ENCODE measurements around the gene OTOP2.

OTOP2 gene

DNA sequence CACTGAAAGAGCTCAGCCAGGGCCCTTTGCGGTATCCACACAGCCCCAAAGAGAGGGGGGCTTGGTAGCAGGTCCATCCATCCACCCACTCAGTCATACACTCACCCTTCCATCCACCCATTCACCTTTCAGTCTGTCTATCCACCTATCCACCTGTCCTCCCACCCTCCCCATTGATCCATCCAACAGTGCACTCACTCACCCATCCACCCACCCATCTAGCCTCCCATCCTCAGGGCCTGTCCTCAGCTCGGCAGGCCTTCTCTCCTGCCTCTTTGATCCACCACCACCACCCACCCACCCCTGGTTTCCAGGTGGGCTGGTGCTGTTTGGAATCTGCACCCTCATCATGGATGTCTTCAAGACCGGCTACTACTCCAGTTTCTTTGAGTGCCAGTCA is 1.2 kb downstream of the OTOP2 start:
- DNase-seq = no peak
- Histone ChIP-seq H3K36me3 (replicated peaks) (no peaks in the 10 kb centered on the region), H3K4me3 (ENCODE audit: low read depth, low read length) (no peak overlapping the region), H3K27ac (no peak overlapping the region), H3K27me3 (replicated peaks) (peaks cover 56% of the 10 kb centered on the region)
- in situ Hi-C loops (cut with HindIII; ENCODE audit: low pct_ligation_motif_present, low sequenced_read_pairs) = no loop called here
- TF ChIP-seq, protein P1, sequence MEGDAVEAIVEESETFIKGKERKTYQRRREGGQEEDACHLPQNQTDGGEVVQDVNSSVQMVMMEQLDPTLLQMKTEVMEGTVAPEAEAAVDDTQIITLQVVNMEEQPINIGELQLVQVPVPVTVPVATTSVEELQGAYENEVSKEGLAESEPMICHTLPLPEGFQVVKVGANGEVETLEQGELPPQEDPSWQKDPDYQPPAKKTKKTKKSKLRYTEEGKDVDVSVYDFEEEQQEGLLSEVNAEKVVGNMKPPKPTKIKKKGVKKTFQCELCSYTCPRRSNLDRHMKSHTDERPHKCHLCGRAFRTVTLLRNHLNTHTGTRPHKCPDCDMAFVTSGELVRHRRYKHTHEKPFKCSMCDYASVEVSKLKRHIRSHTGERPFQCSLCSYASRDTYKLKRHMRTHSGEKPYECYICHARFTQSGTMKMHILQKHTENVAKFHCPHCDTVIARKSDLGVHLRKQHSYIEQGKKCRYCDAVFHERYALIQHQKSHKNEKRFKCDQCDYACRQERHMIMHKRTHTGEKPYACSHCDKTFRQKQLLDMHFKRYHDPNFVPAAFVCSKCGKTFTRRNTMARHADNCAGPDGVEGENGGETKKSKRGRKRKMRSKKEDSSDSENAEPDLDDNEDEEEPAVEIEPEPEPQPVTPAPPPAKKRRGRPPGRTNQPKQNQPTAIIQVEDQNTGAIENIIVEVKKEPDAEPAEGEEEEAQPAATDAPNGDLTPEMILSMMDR (IDR thresholded peaks at IDR 0.05; ENCODE audit: low read depth, low read length, missing control alignments) = no peak

DNA sequence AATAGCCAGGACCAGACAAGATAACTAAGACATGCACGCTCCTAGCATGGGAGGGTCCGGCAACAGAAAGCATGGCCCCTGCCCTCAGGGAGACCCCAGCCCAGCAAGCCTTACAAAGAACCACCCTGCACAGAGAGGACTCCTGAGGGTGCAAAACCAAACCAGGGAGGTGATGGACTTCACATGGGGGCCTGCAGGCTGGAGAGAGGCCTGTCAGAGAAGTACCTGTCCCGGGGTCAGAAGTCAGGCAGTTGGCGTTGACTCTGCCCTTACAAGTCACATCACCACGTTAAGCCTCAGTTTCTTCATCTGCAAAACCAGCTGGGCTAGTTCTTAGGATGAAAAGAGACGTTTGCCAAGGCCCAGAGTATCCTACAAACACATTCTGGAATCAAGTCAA is 4.7 kb downstream of the OTOP2 start:
- Histone ChIP-seq H3K36me3 (replicated peaks) (no peaks in the 10 kb centered on the region), H3K27ac (no peak overlapping the region), H3K4me3 (ENCODE audit: low read depth, low read length) (no peak overlapping the region), H3K27me3 (replicated peaks) (peaks cover 41% of the 10 kb centered on the region)
- in situ Hi-C loops (cut with HindIII; ENCODE audit: low pct_ligation_motif_present, low sequenced_read_pairs) = no loop called here
- TF ChIP-seq, protein P1 (IDR thresholded peaks at IDR 0.05; ENCODE audit: low read depth, low read length, missing control alignments) = no peak
- no peak for DNase-seq

DNA sequence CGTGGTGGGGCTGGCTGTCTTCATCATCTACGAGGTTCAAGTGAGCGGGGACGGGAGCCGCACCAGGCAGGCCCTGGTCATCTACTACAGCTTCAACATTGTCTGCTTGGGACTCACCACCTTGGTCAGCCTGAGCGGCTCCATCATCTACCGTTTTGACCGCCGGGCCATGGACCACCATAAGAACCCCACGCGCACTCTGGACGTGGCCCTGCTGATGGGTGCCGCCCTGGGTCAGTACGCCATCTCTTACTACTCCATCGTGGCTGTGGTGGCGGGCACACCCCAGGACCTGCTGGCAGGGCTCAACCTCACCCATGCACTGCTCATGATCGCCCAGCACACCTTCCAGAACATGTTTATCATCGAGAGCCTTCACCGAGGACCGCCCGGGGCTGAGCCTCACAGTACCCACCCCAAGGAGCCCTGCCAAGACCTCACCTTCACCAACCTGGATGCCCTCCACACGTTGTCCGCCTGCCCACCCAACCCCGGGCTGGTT is 6.5 kb downstream of the OTOP2 start:
- Histone ChIP-seq H3K27me3 (replicated peaks) (peaks cover 36% of the 10 kb centered on the region), H3K36me3 (replicated peaks) (no peaks in the 10 kb centered on the region), H3K27ac (no peak overlapping the region), H3K4me3 (ENCODE audit: low read depth, low read length) (no peak overlapping the region)
- no peak for DNase-seq
- TF ChIP-seq, protein P1 (IDR thresholded peaks at IDR 0.05; ENCODE audit: low read depth, low read length, missing control alignments) = no peak
- in situ Hi-C loops (cut with HindIII; ENCODE audit: low pct_ligation_motif_present, low sequenced_read_pairs) = no loop called here

DNA sequence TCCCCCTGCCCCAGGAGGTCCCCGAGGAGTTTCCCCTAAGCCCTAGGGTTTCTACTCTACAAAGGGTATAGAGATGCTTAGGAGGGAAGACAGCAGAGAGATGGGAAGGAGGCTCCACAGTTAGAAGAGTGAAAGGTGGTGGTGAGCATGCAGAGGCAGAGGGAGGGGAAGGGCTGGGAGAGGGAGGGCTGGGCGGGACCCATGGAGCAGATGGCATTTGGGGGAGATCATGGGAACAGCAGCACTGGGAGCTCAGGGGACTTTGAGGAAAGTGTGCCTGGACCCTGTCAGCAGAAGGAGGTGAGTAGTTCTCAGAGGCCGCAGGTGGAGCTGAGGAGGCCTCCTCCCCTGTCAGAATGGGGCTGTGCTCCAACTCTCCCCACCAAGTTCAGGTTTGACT is 11.0 kb downstream of the OTOP2 start:
- Histone ChIP-seq H3K36me3 (replicated peaks) (no peaks in the 10 kb centered on the region), H3K27me3 (replicated peaks) (peaks cover 48% of the 10 kb centered on the region), H3K4me3 (ENCODE audit: low read depth, low read length) (no peak overlapping the region), H3K27ac (no peak overlapping the region)
- DNase-seq = no peak
- TF ChIP-seq, protein P1 (IDR thresholded peaks at IDR 0.05; ENCODE audit: low read depth, low read length, missing control alignments) = no peak
- in situ Hi-C loops (cut with HindIII; ENCODE audit: low pct_ligation_motif_present, low sequenced_read_pairs) = no loop called here

DNA sequence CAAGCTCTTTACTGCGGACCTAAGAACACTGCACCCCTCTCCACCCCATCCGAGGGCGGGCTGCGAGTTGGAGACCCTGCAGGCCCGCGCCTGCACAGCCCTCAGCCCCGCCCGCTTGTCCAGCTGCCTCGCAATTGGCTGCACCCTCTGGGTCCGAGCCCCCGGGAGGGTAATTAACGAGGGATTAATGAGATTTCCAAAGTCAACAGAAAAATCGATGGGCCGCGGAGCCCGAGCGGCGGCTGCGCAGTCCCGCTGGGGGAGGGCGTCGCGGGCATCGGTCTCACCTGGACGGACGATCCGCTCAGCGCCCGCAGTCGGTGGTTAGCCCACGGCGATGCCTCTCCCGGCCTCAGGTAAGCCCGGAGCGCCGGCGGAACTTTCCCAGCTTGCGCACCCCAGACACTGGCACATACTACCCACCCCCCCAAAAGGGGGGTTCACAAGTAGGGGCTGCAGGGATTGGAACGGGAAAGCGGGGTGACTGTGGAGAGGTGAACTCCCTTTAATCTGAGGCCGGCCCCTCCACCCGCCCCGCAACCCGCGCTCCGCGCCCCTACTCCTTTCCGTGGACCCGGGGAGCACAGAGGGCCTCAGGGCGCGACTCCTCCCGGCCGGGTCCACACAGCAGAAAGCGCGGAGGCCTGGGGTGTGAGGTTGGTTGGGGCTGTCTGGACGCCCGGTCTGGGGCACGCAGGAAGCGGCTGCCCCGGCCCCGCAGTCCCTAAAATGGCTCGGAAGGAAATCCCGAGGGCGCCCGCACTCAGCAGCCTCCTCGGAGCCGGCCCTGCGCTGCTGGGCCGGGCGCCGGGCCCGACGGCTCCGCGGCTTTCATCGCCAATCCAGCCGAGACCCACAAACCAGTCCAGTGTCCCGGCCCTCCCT is 11.8 kb downstream of the OTOP2 start, which contains the start of gene OTOP3:
TSS of gene OTOP3 (plus strand) at position 314 of the 885 bp plus-strand sequence. CDS start at position 338, 24 bp downstream.
- Histone ChIP-seq H3K27ac (no peak within 1 kb of the TSS), H3K27me3 (replicated peaks) (peaks cover 48% of the 10 kb centered on the region), H3K36me3 (replicated peaks) (no peaks in the 10 kb centered on the region), H3K4me3 (ENCODE audit: low read depth, low read length) (no peak within 1 kb of the TSS)
- in situ Hi-C loops (cut with HindIII; ENCODE audit: low pct_ligation_motif_present, low sequenced_read_pairs) = no loop called here
- TF ChIP-seq, protein P1 (IDR thresholded peaks at IDR 0.05; ENCODE audit: low read depth, low read length, missing control alignments) = no peak
- no peak for DNase-seq
